ENCODE data around the gene HOXD8.

The HOXD8 gene

DNA sequence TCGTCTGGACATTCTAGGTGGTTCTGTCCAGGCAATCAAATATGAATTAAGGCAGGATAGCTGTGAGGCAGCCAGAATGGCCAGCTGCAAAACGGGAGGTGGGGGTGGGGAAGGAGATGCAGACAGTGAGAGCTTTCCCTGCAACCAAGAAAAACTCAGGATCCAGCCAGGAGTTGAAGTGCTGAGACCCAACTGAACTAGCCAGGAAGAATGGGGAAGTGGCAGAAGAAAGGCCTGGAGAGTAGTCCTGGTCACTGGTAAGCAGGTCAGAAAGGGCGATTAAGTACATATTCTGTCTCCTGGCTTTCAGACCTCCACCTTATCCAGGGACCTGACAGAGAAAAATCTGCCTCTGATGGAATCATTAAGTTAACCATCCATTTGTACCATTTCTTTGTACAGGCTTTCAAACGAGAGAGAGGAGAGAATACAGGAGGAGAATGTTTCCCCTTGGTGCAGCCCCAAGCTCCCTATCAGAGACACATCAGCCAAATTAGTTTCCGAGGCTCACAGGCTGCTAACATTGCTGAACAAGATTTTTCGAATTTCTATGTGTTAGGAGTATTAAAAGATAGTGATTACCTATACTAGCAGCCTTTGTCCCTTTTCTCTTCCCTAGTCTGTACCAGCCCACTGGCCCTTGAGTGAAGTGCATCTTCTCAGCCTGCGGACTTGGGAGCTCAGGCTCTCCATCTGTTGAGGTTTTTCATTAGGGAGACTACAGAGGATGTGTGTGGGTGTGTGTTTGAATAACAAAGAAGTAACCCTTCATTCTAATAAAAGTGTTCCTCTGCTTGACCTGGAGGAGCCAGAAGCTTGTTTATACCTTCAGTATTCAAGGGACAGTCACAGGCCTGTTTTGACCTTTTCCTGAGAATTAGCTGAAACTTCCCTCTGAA, 46.5 kb downstream of the HOXD8 start:
- DNase-seq (ENCODE audit: low read depth): no peak
- TF ChIP-seq, protein P1, sequence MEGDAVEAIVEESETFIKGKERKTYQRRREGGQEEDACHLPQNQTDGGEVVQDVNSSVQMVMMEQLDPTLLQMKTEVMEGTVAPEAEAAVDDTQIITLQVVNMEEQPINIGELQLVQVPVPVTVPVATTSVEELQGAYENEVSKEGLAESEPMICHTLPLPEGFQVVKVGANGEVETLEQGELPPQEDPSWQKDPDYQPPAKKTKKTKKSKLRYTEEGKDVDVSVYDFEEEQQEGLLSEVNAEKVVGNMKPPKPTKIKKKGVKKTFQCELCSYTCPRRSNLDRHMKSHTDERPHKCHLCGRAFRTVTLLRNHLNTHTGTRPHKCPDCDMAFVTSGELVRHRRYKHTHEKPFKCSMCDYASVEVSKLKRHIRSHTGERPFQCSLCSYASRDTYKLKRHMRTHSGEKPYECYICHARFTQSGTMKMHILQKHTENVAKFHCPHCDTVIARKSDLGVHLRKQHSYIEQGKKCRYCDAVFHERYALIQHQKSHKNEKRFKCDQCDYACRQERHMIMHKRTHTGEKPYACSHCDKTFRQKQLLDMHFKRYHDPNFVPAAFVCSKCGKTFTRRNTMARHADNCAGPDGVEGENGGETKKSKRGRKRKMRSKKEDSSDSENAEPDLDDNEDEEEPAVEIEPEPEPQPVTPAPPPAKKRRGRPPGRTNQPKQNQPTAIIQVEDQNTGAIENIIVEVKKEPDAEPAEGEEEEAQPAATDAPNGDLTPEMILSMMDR (conservative IDR thresholded peaks at IDR 0.05; ENCODE audit: low read depth, low read length): no peak
- H3K4me3 ChIP-seq (ENCODE audit: low read depth, low read length): no peak overlapping the region

DNA sequence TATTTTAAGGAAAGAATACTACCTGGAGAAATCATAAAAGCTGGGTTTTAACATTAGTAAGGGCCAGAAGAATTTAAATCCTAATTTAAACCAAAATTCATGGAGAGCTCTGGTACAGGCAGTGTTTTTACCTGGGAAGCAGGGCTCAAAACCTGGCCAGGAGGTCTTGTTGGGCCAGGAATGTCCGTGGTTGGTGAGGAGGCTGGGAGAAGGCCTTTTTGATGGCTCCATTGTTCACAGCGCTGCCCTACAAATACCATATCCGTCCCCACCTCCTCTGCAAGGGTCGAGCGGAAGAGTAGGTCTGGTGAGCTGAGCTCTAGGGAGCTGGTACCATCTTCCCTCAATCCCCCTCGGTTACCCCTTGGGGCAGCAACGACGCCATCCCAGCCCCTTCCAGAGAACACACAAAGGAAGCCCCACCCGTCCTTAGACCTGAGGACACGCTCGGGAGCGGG, 48.1 kb downstream of the HOXD8 start:
- DNase-seq (ENCODE audit: low read depth): no peak
- no peak overlapping the region for H3K4me3 ChIP-seq (ENCODE audit: low read depth, low read length)
- TF ChIP-seq, protein P1 (conservative IDR thresholded peaks at IDR 0.05; ENCODE audit: low read depth, low read length): no peak

DNA sequence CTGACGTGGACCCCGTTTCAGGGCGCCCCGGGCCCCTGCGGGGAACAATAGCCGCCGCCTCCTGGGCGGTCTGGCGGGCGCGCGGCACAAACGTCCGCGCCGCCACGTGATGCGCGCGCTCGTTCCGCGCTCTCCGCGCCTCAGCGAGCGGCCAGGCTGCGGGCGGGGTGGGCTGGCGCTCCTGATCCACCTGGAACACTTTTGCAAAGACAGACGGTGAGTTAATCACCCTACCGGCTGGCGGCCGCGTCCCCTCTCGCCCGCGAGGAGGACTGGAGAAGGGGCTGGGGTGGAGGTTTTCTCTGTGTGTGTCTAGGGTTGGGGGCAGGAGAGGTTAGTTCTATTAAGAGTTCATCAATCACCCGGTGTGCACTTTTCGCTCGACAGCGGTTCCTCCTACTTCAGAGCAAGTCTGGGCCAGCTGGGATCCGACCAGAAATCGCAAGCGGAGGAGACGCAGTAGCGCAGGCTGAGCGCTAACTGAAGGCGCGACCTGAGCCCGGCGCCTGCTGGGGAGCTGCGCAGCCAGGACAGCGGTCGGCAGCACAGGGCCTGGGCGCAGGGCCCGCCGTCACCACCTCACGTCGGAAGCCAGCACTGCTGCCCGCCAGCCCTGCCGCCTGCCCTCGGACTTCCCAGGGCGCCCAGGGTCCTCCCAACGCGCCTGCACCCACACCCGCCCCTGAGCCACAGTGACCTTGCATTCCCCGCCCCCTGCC, 48.7 kb downstream of the HOXD8 start:
- no peak for DNase-seq (ENCODE audit: low read depth)
- no peak overlapping the region for H3K4me3 ChIP-seq (ENCODE audit: low read depth, low read length)
- TF ChIP-seq, protein P1 (conservative IDR thresholded peaks at IDR 0.05; ENCODE audit: low read depth, low read length): no peak

DNA sequence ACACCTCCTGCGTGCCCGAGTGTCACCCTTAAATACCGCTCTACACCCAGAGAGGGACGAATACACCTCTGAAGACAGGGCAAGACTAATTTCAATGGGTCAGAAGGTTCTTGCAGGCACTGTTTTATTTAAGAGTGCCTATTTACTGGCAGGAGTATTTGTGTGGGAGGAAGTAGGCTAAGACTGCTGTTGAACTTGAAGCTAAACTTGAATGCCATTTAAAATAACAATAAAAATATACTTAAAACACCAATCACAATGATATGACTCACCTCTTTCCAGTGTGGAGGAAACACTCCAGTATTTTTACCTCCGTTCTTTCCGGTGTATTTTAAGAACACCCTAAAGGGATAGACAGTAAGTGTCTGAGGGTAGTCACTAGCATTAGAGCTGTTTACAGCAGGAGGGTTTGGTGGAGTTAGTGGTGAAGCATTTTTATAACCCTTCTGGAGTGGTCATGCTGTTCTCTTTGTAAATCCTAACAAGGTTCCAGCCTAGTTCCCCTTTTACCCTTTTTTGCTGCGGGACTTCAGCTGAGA, 49.3 kb downstream of the HOXD8 start:
- no peak for DNase-seq (ENCODE audit: low read depth)
- no peak overlapping the region for H3K4me3 ChIP-seq (ENCODE audit: low read depth, low read length)
- TF ChIP-seq, protein P1 (conservative IDR thresholded peaks at IDR 0.05; ENCODE audit: low read depth, low read length): no peak

DNA sequence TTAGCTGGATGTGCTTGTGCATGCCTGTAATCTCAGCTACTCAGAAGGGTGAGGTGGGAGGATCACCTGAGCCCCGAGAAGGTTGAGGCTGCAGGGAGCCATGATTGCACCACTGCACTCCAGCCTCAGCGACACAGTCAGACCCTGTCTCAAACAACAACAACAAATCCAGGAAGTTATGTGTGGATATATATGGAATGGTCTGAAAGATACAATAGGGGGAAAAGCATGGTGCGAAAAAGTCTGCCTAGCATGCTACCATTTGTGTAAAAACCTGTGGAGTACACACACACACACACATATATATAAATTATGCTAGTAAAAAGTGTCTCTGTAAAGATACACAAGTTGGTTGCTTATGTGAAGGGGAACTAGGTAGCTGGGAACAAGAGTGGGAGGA, 52.0 kb downstream of the HOXD8 start:
- H3K4me3 ChIP-seq (ENCODE audit: low read depth, low read length): no peak overlapping the region
- TF ChIP-seq, protein P1 (conservative IDR thresholded peaks at IDR 0.05; ENCODE audit: low read depth, low read length): no peak
- no peak for DNase-seq (ENCODE audit: low read depth)

Measured in choroid plexus epithelial cell (primary cell).